Motor neuron (in vitro differentiated cells): ENCODE data around the gene MIS18BP1. TPM values are rescaled to one million over a fixed set of nuclear protein-coding genes. Genes with fewer than 3 reads are reported as not detected.

ENCODE experiments used
- ATAC-seq, 8 experiments: fragments of 200-7000 bp; cut with Tn5 transposase; replicated peaks in 6 of 8; 2 replicates each; pipeline ENCODE4 v1.8.0; 2021; ENCODE audit warnings: mild to moderate bottlenecking in 8 of 8, moderate library complexity in 8 of 8
- H3K27ac ChIP-seq, 2 donors: fragments of 250-450 bp; sonication (Bioruptor Pico); 2 replicates each; pipeline ENCODE4 v1.9.0; 2021; ENCODE audit warnings: antibody characterized with exemption in 2 of 2, mild to moderate bottlenecking in 2 of 2, moderate library complexity in 1 of 2
- H3K4me1 ChIP-seq, 2 donors: fragments of 250-450 bp; sonication (Bioruptor Pico); replicated peaks in 1 of 2; 2 replicates each; pipeline ENCODE4 v1.6.1; 2021; ENCODE audit warnings: antibody characterized with exemption in 2 of 2, mild to moderate bottlenecking in 2 of 2, moderate library complexity in 1 of 2
- H3K4me3 ChIP-seq, 5 donors: fragments of 250-450 bp; sonication (Bioruptor Pico); 2 replicates each; pipeline ENCODE4 v1.9.0; 2021; ENCODE audit warnings: antibody characterized with exemption in 5 of 5, mild to moderate bottlenecking in 5 of 5, moderate library complexity in 4 of 5
- WGBS, 10 experiments: fragments of 450-650 bp; shearing (Covaris generic); methylation state at CpG; one replicate each; pipeline ENCODE4 v1.0.0; 2022; 5-methylcytosine and 5-hydroxymethylcytosine counted together
- in situ Hi-C, 9 experiments: fragments of 400-800 bp; cut with MboI; loops; one replicate each; pipeline ENCODE4 v1.15.0; 2021; ENCODE audit warnings: low sequenced_read_pairs in 9 of 9, low pct_unique_long_range_greater_than_20kb in 2 of 9; ENCODE audit not compliant: unreplicated experiment in 9 of 9
- total RNA-seq, 8 experiments: library from RNA; unstranded; fragments of 300-600 nt; gene quantifications; 2 replicates each; pipeline versions ENCODE4 v1.2.3 to v1.2.4, GENCODE V29; 2022

MIS18BP1 gene
- total RNA-seq, 8 experiments from 2014 or later = 2.3 to 49.8 (median 8.3) TPM

DNA sequence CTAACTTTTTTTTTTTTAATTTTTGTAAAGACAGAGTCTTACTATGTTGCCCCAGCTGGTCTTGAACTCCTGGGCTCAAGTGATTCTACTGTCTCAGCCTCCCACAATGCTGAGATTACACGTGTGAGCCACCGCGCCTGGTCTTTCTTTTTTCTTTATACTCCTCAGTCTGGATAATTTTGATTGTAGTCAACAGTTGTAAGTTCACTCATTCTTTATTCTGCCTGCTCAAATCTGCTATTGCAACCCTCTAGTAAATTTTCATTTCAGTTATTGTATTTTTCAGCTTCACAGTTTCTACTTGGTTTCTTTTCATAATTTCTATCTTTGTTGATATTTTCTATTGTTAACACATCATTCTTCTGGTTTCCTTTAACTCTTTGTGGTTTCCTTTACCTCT is 5.8 kb upstream of the MIS18BP1 start:
- WGBS, 10 experiments = 60 to 100% (median 89%) methylated on average over 1 to 3 of the region's 3 CpGs; no CpG with 5 or more reads in 1 of the 10 experiments

DNA sequence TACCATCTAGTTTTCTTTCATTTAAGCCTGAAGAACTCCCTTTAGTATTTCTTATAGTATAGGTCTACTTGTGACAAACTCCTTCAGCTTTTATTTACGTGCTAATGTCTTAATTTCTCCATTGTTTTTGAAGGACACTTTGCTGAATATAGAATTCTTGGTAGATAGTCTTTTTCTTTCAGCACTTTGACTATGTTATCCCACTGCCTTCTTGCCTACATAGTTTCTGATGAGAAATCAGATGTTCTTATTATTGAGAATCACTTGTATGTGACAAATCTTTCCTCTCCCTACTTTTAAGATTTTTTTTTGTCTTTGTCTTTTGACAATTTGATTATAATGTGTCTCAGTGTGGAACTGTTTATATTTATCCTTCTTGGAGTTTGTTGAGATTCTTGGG is 5.1 kb upstream of the MIS18BP1 start:
- in situ Hi-C loops = loop anchor here in 5 of 9 experiments (25.0 kb wide), 1 partner anchor 346 kb away; no protein-coding TSS in a partner anchor
- WGBS, 10 experiments = 0 to 86% (median 67%) methylated on average over 1 of the region's 1 CpG; no CpG with 5 or more reads in 1 of the 10 experiments
- no peak overlapping the region for H3K27ac ChIP-seq
- H3K4me3 ChIP-seq = no peak overlapping the region
- no peaks in the 10 kb centered on the region for H3K4me1 ChIP-seq
- no peak for ATAC-seq

More for the DNA sequence above, 5.8 kb upstream of the MIS18BP1 start:
- Histone ChIP-seq H3K4me1 (no peaks in the 10 kb centered on the region), H3K4me3 (no peak overlapping the region), H3K27ac (no peak overlapping the region)
- no peak for ATAC-seq
- in situ Hi-C loops = loop anchor here in 5 of 9 experiments (25.0 kb wide), 1 partner anchor 347 kb away; no protein-coding TSS in a partner anchor

- peaks cover 3% of the 10 kb centered on the region in 2 donors for H3K4me1 ChIP-seq
- no peak overlapping the region for H3K4me3 ChIP-seq
- H3K27ac ChIP-seq = no peak overlapping the region
- in situ Hi-C loops = loop anchor here in 5 of 9 experiments (25.0 kb wide), 1 partner anchor 342 kb away; no protein-coding TSS in a partner anchor
- no peak for ATAC-seq
- 50 to 100% (median 85%) methylated on average over 1 to 4 of the region's 4 CpGs for WGBS, 10 experiments
Observed at GRCh38 chr14:45254771-45255170, 1.8 kb upstream of the MIS18BP1 start.

DNA sequence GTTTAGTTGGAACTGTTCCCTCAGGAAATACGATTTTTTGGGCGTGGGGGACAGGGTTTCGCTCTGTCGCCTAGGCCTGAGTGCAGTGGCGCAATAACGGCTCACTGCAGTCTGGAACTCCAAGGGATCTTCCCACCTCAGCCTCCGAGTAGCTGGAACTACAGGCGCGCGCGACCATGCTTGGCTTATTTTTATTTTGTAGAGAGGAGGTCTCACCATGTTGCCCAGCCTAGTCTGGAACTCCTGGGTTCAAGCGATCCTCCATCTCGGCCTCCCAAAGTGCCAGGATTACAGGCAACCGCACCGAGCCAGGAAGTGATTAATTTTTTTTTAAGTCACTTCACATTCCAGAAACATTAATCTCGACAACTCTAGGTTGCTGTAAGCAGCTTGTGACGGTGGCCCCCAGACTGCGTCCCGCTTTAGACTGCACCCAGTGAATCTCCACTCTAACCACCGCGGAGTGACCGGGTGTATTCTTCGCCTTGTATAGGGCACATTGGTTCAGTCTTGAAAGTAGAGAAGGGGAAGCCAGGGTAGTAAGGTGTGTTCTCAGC is 830 bp upstream of the MIS18BP1 start:
- 30 to 100% (median 94%) methylated on average over 3 to 14 of the region's 23 CpGs; no CpG with 5 or more reads in 1 of the 10 experiments for WGBS, 10 experiments
- in situ Hi-C loops = loop anchor here in 5 of 9 experiments (25.0 kb wide), 1 partner anchor 342 kb away; no protein-coding TSS in a partner anchor
- peak in 2 of 8 experiments; percentile 3 to 24 for ATAC-seq
- H3K4me1 ChIP-seq = peaks cover 3 to 4% of the 10 kb centered on the region in 2 donors
- peak overlapping the region in 2 of 5 donors; percentile 43 to 45 for H3K4me3 ChIP-seq
- H3K27ac ChIP-seq = no peak overlapping the region

GRCh38 chr14:45252366-45253069 is 484 bp downstream of the MIS18BP1 start:
- Histone ChIP-seq H3K4me3 (peak overlapping the region; percentile 43 to 52 (median 50)), H3K4me1 (peaks cover 3 to 4% of the 10 kb centered on the region in 2 donors), H3K27ac (no peak overlapping the region)
- WGBS, 10 experiments = 0 to 17% (median 1%) methylated on average over 1 to 25 of the region's 26 CpGs; no CpG with 5 or more reads in 1 of the 10 experiments
- in situ Hi-C loops = loop anchor here in 5 of 9 experiments (25.0 kb wide), 1 partner anchor 340 kb away; no protein-coding TSS in a partner anchor
- ATAC-seq = peak in 2 of 8 experiments; percentile 3 to 4

GRCh38 chr14:45251912-45252311 is 1.1 kb downstream of the MIS18BP1 start:
- H3K4me3 ChIP-seq = peak overlapping the region in 4 of 5 donors; percentile 4 to 50 (median 48)
- H3K4me1 ChIP-seq = peaks cover 3 to 4% of the 10 kb centered on the region in 2 donors
- peak in 1 of 8 experiments; percentile 3 for ATAC-seq
- in situ Hi-C loops = loop anchor here in 5 of 9 experiments (25.0 kb wide), 1 partner anchor 340 kb away; no protein-coding TSS in a partner anchor
- 0 to 40% (median 17%) methylated on average over 3 to 5 of the region's 5 CpGs for WGBS, 10 experiments
- no peak overlapping the region for H3K27ac ChIP-seq

GRCh38 chr14:45249856-45250575 is 3.0 kb downstream of the MIS18BP1 start:
- WGBS, 10 experiments = 50 to 100% (median 88%) methylated on average over 2 to 5 of the region's 5 CpGs
- H3K4me3 ChIP-seq = no peak overlapping the region
- ATAC-seq = no peak

DNA sequence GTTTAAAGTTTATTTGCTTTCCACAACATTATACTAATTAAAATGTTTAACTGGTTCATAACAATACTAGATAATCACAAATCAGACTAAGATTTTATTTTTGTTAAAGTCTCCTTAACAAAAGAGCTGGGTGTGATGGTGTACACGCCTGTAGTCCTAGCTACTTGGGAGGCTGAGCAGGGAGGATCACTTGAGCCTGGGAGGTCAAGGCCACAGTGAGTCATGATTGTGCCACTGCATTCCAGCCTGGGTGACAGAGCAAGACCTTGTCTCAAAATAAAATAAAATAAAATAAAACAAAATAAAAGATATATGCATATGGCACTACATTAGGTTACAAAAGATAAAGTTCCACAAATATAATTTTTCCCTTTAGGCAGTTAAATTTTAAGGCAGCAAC is 5.6 kb downstream of the MIS18BP1 start:
- ATAC-seq = no peak
- no peak overlapping the region for H3K27ac ChIP-seq
- in situ Hi-C loops = no loop called here
- 100% methylated on average over 1 of the region's 1 CpG; no CpG with 5 or more reads in 5 of the 10 experiments for WGBS, 10 experiments
- peaks cover 3 to 4% of the 10 kb centered on the region in 2 donors for H3K4me1 ChIP-seq
- H3K4me3 ChIP-seq = no peak overlapping the region

More at GRCh38 chr14:45249856-45250575, 3.0 kb downstream of the MIS18BP1 start:
- in situ Hi-C loops = loop anchor here in 5 of 9 experiments (25.0 kb wide), 1 partner anchor 338 kb away; no protein-coding TSS in a partner anchor
- Histone ChIP-seq H3K4me1 (peaks cover 3 to 4% of the 10 kb centered on the region in 2 donors), H3K27ac (no peak overlapping the region)

DNA sequence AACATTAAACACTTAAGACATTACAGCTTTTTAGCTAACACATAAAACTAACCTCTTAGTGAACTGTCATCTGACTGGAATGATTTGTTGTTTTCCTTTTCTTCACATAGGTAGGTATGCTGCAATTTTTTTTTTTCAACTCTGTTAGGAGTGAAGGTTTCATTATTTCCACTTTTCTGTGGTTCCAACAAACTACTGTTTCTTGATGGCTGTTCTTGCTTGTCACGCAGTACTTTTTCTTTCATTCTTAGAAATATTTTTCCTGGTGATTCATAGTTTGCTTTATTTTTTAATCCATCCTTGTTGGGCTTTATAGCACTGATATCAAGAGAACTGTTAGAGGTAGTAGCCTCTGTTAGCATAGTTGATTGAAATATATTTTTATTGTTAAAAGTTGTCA is 6.3 kb downstream of the MIS18BP1 start:
- Histone ChIP-seq H3K4me3 (no peak overlapping the region), H3K27ac (no peak overlapping the region), H3K4me1 (peaks cover 0 to 4% of the 10 kb centered on the region in 2 donors)
- in situ Hi-C loops = no loop called here
- no peak for ATAC-seq
- 100% methylated on average over 1 of the region's 1 CpG; no CpG with 5 or more reads in 1 of the 10 experiments for WGBS, 10 experiments

- ATAC-seq = no peak
- WGBS, 10 experiments = 83 to 100% (median 100%) methylated on average over 1 to 3 of the region's 3 CpGs
- in situ Hi-C loops = no loop called here
- H3K4me1 ChIP-seq = peaks cover 0 to 4% of the 10 kb centered on the region in 2 donors
- no peak overlapping the region for H3K4me3 ChIP-seq
- no peak overlapping the region for H3K27ac ChIP-seq
Observed at GRCh38 chr14:45246151-45246550, 6.9 kb downstream of the MIS18BP1 start.

DNA sequence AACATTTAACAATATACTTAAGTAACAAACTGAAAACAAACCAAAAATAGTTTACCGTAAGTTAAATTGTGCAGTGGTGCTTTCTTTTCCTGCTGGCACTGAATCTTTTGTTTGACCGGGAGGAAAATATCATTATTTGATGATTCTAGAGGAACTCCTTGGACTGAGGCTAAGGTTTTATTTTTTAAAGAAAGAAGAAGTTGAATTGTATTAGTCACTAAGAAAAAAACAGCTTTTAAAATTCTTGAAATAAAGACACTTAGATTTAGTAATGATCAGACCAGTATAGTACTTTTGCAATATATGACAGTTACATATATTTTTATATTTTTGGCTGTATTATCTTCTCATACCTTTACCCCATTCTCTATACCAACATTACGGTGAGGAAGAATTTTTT is 10.3 kb downstream of the MIS18BP1 start:
- 37 to 100% (median 98%) methylated on average over 1 to 3 of the region's 3 CpGs for WGBS, 10 experiments
- no peak overlapping the region for H3K4me3 ChIP-seq
- no peak for ATAC-seq
- no peak overlapping the region for H3K27ac ChIP-seq
- no peaks in the 10 kb centered on the region for H3K4me1 ChIP-seq
- in situ Hi-C loops = no loop called here

DNA sequence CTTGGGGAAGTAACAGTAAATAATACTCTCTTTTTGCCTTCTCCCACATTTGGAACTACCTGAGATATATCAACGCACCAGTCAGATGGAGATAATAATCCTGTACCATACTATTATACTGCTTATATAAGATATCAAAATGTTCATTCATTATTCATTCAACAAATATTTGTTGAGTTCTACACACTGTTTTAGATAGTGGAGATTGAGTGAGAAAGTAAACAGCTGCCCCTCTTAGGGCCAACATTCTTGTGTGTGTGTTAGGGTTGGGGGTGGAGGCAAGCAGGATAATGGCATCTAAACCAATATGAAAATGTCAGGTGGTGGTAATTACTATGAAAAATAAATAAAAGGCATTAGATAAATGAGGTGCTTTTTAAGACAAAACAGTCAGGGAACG is 14.0 kb downstream of the MIS18BP1 start:
- no peaks in the 10 kb centered on the region for H3K4me1 ChIP-seq
- H3K27ac ChIP-seq = no peak overlapping the region
- whole genome bisulfite sequencing, 10 experiments = 71 to 100% (median 93%) methylated on average over 1 to 2 of the region's 2 CpGs
- ATAC-seq = peak in 1 of 8 experiments; percentile 41
- in situ Hi-C loops = no loop called here
- no peak overlapping the region for H3K4me3 ChIP-seq
